A549 treated with AZD9567 at 1 μM for 4 hours (cell line): ENCODE results near the gene CD163L1. TPM values are rescaled to one million over a fixed set of nuclear protein-coding genes. Genes with fewer than 3 reads are reported as not detected.

Source experiments
- total RNA-seq: library from RNA; stranded (reverse); fragments of 200-300 nt; extraction: Qiagen RNA extraction; gene quantifications from 5 replicates; pipeline ENCODE4 v1.2.3, GENCODE V29; 2022; ENCODE audit not compliant: insufficient read depth

CD163L1 gene
- total RNA-seq = 0.15 to 0.68 TPM (median 0.23 TPM) in 4 of 5 replicates, not detected in the other

GRCh38 chr12:7444076-7444475 lies at the start of gene CD163L1:
Gene CD163L1, minus strand, starts transcription at chr12:7444153. Its CDS starts 26 bp downstream, at chr12:7444127.

Other genes starting within 250 kb of the CD163L1 start
- not detected in 5 replicates for gene ACSM4, start 140.1 kb downstream of the CD163L1 start, total RNA-seq
- not detected in 5 replicates for gene CD163, start 59.6 kb upstream of the CD163L1 start, total RNA-seq
- gene APOBEC1, start 221.8 kb upstream of the CD163L1 start, total RNA-seq = not detected in 5 replicates